Fibroblast of lung (primary cell): ENCODE results near the gene EXOSC3. TPM values are rescaled to one million over a fixed set of nuclear protein-coding genes. Genes with fewer than 3 reads are reported as not detected.
A peak's percentile ranks its signal among the peaks of the same experiment; 100 is the strongest.
"Not testable (repeated sequence)": the region's sequence is repeated elsewhere in the genome, so short reads cannot be mapped to it uniquely, and the experiment has no call there.

Experiments
- DNase-seq, 2 donors: peaks; one replicate each; pipeline versions ENCODE4 v3.0.0 to v3.0.0-alpha.2; 2010; ENCODE audit warnings: low read depth in 2 of 2
- H2AFZ ChIP-seq: 2 replicates; pipeline ENCODE4 v1.5.1; 2012; ENCODE audit warnings: low read length, control low read depth, inconsistent platforms
- H3K27ac ChIP-seq: 2 replicates; pipeline ENCODE4 v1.5.1; 2011; ENCODE audit warnings: low read length, control low read depth; ENCODE audit not compliant: insufficient read depth
- H3K27me3 ChIP-seq: 2 replicates; pipeline ENCODE4 v1.5.1; 2011; ENCODE audit warnings: mild to moderate bottlenecking, low read length; ENCODE audit not compliant: control insufficient read depth, insufficient read depth
- H3K36me3 ChIP-seq: 2 replicates; pipeline ENCODE4 v1.5.1; 2011; ENCODE audit warnings: low read length; ENCODE audit not compliant: control insufficient read depth, insufficient read depth
- H3K4me1 ChIP-seq: 2 replicates; pipeline ENCODE4 v1.5.1; 2011; ENCODE audit warnings: low read length; ENCODE audit not compliant: control insufficient read depth, insufficient read depth; ENCODE audit errors: extremely low read depth
- H3K4me2 ChIP-seq: 2 replicates; pipeline ENCODE4 v1.5.1; 2011; ENCODE audit warnings: low read length, control low read depth; ENCODE audit not compliant: insufficient read depth; ENCODE audit errors: extremely low read depth
- H3K4me3 ChIP-seq, 4 experiments: fragments of 200-600 bp in 1 of 4; sonication (generic) in 1 of 4; replicated peaks in 1 of 4; 2 replicates each; pipeline ENCODE4 v1.5.1; 2011 to 2016; ENCODE audit warnings: low read length in 4 of 4, low read depth in 3 of 4, mild to moderate bottlenecking in 3 of 4, control low read depth in 2 of 4, inconsistent platforms in 1 of 4, mixed read lengths in 1 of 4; ENCODE audit not compliant: insufficient read depth in 1 of 4; ENCODE audit errors: control extremely low read depth in 1 of 4
- H3K79me2 ChIP-seq: 2 replicates; pipeline ENCODE4 v1.5.1; 2012; ENCODE audit warnings: mild to moderate bottlenecking, low read length, inconsistent platforms; ENCODE audit not compliant: control insufficient read depth, insufficient read depth
- H3K9ac ChIP-seq: 2 replicates; pipeline ENCODE4 v1.5.1; 2011; ENCODE audit warnings: mild to moderate bottlenecking, low read length, control low read depth; ENCODE audit not compliant: insufficient read depth
- H3K9me3 ChIP-seq: 2 replicates; pipeline ENCODE4 v1.5.1; 2012; ENCODE audit warnings: low read depth, low read length; ENCODE audit not compliant: control insufficient read depth, insufficient read depth
- H4K20me1 ChIP-seq: 2 replicates; pipeline ENCODE4 v1.5.1; 2011; ENCODE audit warnings: low read length; ENCODE audit not compliant: control insufficient read depth, insufficient read depth; ENCODE audit errors: extremely low read depth
- CTCF ChIP-seq, 2 donors: IDR thresholded peaks in 1 of 2; conservative IDR thresholded peaks in 1 of 2; 1 replicate in 1 of 2; 2 replicates in 1 of 2; pipeline ENCODE4 v1.5.1; 2011 to 2012; ENCODE audit warnings: low read length in 2 of 2, control low read depth in 1 of 2, inconsistent platforms in 1 of 2, low read depth in 1 of 2, mild to moderate bottlenecking in 1 of 2
- EZH2 ChIP-seq: IDR thresholded peaks from 2 replicates; pipeline ENCODE4 v1.5.1; 2012; ENCODE audit warnings: low read length, control low read depth, mild to moderate bottlenecking; ENCODE audit errors: missing control alignments
- polyA plus RNA-seq, 2 donors: library from polyadenylated mRNA; depleted of rRNA in 1 of 2; stranded (reverse) in 1 of 2; unstranded in 1 of 2; fragments of >200 nt; gene quantifications; 2 replicates each; pipeline ENCODE4 v1.2.1, GENCODE V29; 2011 to 2012; ENCODE audit warnings: missing spikeins in 1 of 2
- total RNA-seq: library from RNA; depleted of rRNA; stranded (reverse); fragments of >200 nt; gene quantifications from 2 replicates; pipeline ENCODE4 v1.2.1, GENCODE V29; 2014

Gene EXOSC3
- total and polyA plus RNA-seq, 2 donors (not counting 1 experiment from before 2014, with no cell fraction given), result 19.0 to 34.0 TPM

DNA sequence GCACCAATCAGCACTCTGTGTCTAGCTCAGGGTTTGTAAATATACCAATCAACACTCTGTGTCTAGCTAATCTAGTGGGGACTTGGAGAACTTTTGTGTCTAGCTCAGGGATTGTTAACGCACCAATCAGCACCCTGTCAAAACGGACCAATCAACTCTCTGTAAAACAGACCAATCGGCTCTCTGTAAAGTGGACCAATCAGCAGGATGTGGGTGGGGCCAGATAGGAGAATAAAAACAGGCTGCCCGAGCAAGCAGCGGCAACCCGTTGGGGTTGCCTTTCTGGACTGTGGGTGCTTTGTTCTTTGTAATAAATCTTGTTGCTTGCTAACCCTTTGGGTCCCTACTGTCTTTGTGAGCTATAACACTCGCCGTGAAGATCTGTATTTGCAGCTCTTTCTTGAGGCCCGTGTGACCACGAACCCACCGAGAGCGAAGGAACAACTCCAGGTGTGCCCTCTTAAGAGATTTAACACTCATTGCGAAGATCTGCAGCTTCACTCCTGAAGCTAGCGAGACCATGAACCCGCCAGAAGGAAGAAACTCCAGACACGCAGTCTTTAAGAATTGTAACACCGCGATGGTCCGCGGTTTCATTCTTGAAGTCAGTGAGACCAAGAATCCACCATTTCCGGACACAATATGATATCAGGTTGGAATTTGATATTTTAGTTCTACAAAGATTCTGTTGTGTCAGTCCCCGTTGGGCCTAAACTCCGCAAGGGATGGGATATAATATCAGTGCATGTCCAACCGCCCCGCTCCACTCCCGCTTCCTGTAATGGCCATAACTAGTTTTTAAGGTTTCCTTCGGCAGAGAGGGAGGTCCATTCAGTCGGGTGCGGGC, 32.0 kb downstream of the EXOSC3 start:
- H3K27ac ChIP-seq, result no peak overlapping the region
- TF ChIP-seq EZH2, result no peak
- TF ChIP-seq CTCF (conservative IDR thresholded peaks at IDR 0.05 in 1 of 2, IDR thresholded peaks at IDR 0.05 in 1 of 2; ENCODE audit: low read depth in 1 of 2, low read length in 2 of 2), result no peak
- H4K20me1 ChIP-seq, result no peaks in the 10 kb centered on the region
- no peaks in the 10 kb centered on the region for H3K36me3 ChIP-seq
- H3K79me2 ChIP-seq, result peaks cover 3% of the 10 kb centered on the region
- no peaks in the 10 kb centered on the region for H3K27me3 ChIP-seq
- no peak overlapping the region for H3K9ac ChIP-seq
- no peaks in the 10 kb centered on the region for H3K4me1 ChIP-seq
- peak overlapping the region; percentile 75 for H3K4me2 ChIP-seq
- H3K9me3 ChIP-seq, result no peaks in the 10 kb centered on the region
- peak overlapping the region; percentile 82 to 95 (median 88) for H3K4me3 ChIP-seq
- no peak for DNase-seq
- H2AFZ ChIP-seq, result peak overlapping the region; percentile 84

DNA sequence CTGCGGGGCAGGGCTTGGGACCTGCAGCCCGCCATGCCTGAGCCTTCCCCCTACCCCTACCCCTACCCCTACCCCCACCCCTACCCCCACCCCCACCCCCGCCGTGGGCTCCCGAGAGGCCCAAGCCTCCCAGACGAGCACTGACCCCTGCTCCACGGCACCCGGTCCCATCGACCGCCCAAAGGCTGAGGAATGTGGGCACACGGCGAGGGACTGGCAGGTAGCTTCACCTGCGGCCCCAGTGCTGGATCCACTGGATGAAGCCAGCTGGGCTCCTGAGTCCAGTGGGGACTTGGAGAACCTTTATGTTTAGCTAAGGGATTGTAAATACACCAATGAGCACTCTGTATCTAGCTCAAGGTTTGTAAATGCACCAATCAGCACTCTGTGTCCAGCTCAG, 32.8 kb downstream of the EXOSC3 start:
- H3K36me3 ChIP-seq, H3K4me3 ChIP-seq, H3K9ac ChIP-seq, H3K27ac ChIP-seq, H4K20me1 ChIP-seq, H3K9me3 ChIP-seq, H3K4me2 ChIP-seq, DNase-seq, H3K79me2 ChIP-seq, H3K4me1 ChIP-seq, H3K27me3 ChIP-seq, H2AFZ ChIP-seq: not testable (repeated sequence)

DNA sequence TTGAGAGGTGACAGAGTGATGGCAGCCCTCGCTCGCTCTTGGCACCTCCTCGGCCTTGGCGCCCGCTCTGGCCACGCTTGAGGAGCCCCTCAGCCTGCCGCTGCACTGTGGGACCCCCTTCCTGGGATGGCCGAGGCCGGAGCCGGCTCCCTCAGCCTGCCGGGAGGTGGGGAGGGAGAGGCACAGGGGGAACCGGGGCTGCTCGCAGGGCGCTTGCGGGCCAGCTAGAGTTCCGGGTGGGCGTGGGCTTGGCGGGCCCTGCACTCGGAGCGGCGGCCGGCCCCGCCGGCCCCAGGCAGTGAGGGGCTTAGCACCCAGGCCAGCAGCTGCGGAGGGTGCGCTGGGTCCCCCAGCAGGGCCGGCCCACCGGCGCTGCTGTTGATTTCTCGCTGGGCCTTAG, 33.2 kb downstream of the EXOSC3 start:
- H3K4me1 ChIP-seq, H3K79me2 ChIP-seq, H4K20me1 ChIP-seq, H3K27me3 ChIP-seq, DNase-seq, H3K9me3 ChIP-seq, H3K4me2 ChIP-seq, H3K27ac ChIP-seq, H3K4me3 ChIP-seq, H2AFZ ChIP-seq, H3K9ac ChIP-seq, H3K36me3 ChIP-seq: not testable (repeated sequence)

DNA sequence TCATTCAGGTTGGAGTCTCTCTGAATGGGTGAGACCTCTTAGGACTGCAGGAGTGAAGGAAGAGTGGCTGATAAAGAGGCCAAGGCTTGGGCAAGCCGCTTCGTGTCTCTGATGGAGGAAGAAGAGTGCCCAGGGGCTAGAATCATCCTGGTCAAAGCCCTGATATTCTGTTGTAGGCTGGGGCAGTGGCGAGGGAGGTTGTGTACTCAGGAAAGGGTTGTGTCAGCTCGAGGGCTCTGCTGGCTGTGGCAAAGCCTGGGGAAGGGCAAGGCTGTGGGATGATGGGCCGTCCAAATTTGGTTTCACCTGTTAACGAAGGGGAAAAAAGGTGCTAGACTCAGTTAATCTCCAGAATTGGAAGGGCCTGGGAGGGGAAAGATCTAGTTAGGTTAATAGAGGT, 33.7 kb downstream of the EXOSC3 start:
- Histone ChIP-seq H3K36me3 (no peaks in the 10 kb centered on the region), H2AFZ (no peak overlapping the region), H3K4me1 (no peaks in the 10 kb centered on the region), H3K9ac (no peak overlapping the region), H3K9me3 (no peaks in the 10 kb centered on the region), H3K4me3 (no peak overlapping the region), H4K20me1 (no peaks in the 10 kb centered on the region), H3K79me2 (peaks cover 3% of the 10 kb centered on the region), H3K27me3 (no peaks in the 10 kb centered on the region), H3K27ac (no peak overlapping the region), H3K4me2 (no peak overlapping the region)
- TF ChIP-seq EZH2, result no peak
- no peak for TF ChIP-seq CTCF (conservative IDR thresholded peaks at IDR 0.05 in 1 of 2, IDR thresholded peaks at IDR 0.05 in 1 of 2; ENCODE audit: low read depth in 1 of 2, low read length in 2 of 2)
- no peak for DNase-seq
